ENCODE results near the gene TALDO1.
A peak's percentile ranks its signal among the peaks of the same experiment; 100 is the strongest.

Gene TALDO1

GRCh38 chr11:802018-802617 lies 54.9 kb downstream of the TALDO1 start:
- no peak for DNase-seq

- no peak for DNase-seq
Measured at GRCh38 chr11:802693-803466, 55.6 kb downstream of the TALDO1 start.

GRCh38 chr11:803467-803742 lies 56.1 kb downstream of the TALDO1 start:
- no peak for DNase-seq

GRCh38 chr11:803770-804598 lies 56.7 kb downstream of the TALDO1 start:
- DNase-seq: no peak

- DNase-seq: no peak
Measured at GRCh38 chr11:804599-804964, 57.3 kb downstream of the TALDO1 start.

- no peak for DNase-seq
Measured at GRCh38 chr11:808427-809286, 61.4 kb downstream of the TALDO1 start.

- peak; percentile 97 for DNase-seq
Measured at GRCh38 chr11:809287-810039, 62.2 kb downstream of the TALDO1 start, which contains the start of gene RPLP2. TSS of gene RPLP2 (plus strand) at chr11:809967. CDS start at chr11:810235, 268 bp downstream.

GRCh38 chr11:810040-810567 lies 62.8 kb downstream of the TALDO1 start:
- no peak for DNase-seq

GRCh38 chr11:811446-812245 lies 64.4 kb downstream of the TALDO1 start:
- DNase-seq: no peak

- no peak for DNase-seq
Measured at GRCh38 chr11:812390-812789, 65.1 kb downstream of the TALDO1 start.

- DNase-seq: no peak
Measured at GRCh38 chr11:813072-813455, 65.8 kb downstream of the TALDO1 start.

GRCh38 chr11:813456-814096 lies 66.3 kb downstream of the TALDO1 start:
- DNase-seq: no peak

Measured in NCI-H1092 treated with DMSO at 0.1 percent for 48 hours (cell line).